Measurements from ENCODE around the gene IQSEC1.

DNA sequence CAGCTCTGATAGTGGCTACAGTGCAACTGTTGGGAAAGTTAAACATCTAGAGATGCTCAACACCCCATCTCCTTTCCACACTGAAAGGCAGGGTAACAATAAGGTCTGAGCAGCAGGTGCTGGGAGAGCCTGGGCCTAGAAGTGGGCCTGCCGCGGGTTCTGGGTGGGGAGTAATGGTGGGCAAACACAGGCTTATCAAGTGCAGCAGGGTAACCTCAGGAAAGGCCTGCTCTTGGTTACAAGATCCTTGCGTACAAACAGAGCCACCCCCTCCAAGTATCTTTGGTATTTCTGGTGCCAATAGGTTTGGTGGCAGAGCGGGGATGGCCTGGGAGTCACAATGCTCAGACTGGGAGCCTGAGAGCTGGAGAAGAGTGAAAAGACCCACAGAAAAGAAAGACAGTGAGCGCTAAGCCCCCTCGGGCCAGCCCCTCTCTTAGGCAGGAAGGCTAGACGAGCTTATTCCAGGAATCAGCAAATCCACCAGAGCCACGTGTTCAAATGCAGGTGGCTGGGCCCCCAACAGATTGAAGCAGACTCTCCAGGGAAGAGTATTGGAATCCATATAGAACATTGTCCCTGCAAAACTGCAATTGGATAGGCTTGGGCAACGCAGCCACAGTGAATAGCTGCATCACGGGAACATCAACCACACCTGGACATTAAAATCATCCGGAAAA, 2.7 kb downstream of the IQSEC1 start:
- TF ChIP-seq, protein P1, sequence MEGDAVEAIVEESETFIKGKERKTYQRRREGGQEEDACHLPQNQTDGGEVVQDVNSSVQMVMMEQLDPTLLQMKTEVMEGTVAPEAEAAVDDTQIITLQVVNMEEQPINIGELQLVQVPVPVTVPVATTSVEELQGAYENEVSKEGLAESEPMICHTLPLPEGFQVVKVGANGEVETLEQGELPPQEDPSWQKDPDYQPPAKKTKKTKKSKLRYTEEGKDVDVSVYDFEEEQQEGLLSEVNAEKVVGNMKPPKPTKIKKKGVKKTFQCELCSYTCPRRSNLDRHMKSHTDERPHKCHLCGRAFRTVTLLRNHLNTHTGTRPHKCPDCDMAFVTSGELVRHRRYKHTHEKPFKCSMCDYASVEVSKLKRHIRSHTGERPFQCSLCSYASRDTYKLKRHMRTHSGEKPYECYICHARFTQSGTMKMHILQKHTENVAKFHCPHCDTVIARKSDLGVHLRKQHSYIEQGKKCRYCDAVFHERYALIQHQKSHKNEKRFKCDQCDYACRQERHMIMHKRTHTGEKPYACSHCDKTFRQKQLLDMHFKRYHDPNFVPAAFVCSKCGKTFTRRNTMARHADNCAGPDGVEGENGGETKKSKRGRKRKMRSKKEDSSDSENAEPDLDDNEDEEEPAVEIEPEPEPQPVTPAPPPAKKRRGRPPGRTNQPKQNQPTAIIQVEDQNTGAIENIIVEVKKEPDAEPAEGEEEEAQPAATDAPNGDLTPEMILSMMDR (IDR thresholded peaks at IDR 0.05; ENCODE audit: insufficient read depth, low read depth, low read length): no peak
- no peak for TF ChIP-seq EZH2 (IDR thresholded peaks at IDR 0.05; ENCODE audit: insufficient read depth, low read length)
